WTC11 (cell line): ENCODE data around the gene POLR2C. TPM values are rescaled to one million over a fixed set of nuclear protein-coding genes. Genes with fewer than 3 reads are reported as not detected.
A peak's percentile ranks its signal among the peaks of the same experiment; 100 is the strongest.

Experiments used
- ATAC-seq: fragments of 200-7000 bp; cut with Tn5 transposase; 2 replicates; pipeline ENCODE4 v1.10.0; 2021; ENCODE audit warnings: mild to moderate bottlenecking, moderate library complexity
- CTCF ChIA-PET: fragments of 300-600 bp; sonication (Branson Sonifier 250); formaldehyde crosslinking; loops from one replicate; lab custom pipeline; 2021; ENCODE audit warnings: antibody characterized with exemption; lab: Charles Lee
- POLR2A ChIA-PET: fragments of 350-600 bp; sonication (Branson Sonifier 250); formaldehyde crosslinking; loops from one replicate; lab custom pipeline; 2021; ENCODE audit warnings: antibody characterized with exemption; lab: Charles Lee
- DNase-seq: peaks from one replicate; pipeline ENCODE4 v3.0.0; 2021; ENCODE audit warnings: low spot score
- H3K27ac Mint-ChIP-seq: 2 replicates; pipeline ENCODE4 v1.8.0; 2021; ENCODE audit warnings: mixed read lengths
- H3K27me3 Mint-ChIP-seq: 2 replicates; pipeline ENCODE4 v1.8.0; 2021; ENCODE audit warnings: low read depth, mild to moderate bottlenecking, moderate library complexity, mixed read lengths
- H3K36me3 Mint-ChIP-seq: 2 replicates; pipeline ENCODE4 v1.8.0; 2021; ENCODE audit warnings: mixed read lengths
- H3K4me1 Mint-ChIP-seq: 2 replicates; pipeline ENCODE4 v1.8.0; 2022; ENCODE audit warnings: mixed read lengths
- H3K4me3 Mint-ChIP-seq: 2 replicates; pipeline ENCODE4 v1.8.0; 2021; ENCODE audit warnings: mild to moderate bottlenecking, moderate library complexity, mixed read lengths
- H3K9me3 Mint-ChIP-seq: 2 replicates; pipeline ENCODE4 v1.8.0; 2021; ENCODE audit warnings: mixed read lengths
- ELF4 ChIP-seq: sonication (generic); formaldehyde crosslinking; IDR thresholded peaks from 2 replicates; pipeline ENCODE4 v1.8.1; 2022; ENCODE audit warnings: low read depth, mild to moderate bottlenecking, moderate library complexity, missing genetic modification reagents
- GABPB1 ChIP-seq: sonication (generic); formaldehyde crosslinking; IDR thresholded peaks from 2 replicates; pipeline ENCODE4 v1.8.1; 2023; ENCODE audit warnings: mild to moderate bottlenecking, missing genetic modification reagents
- HMGA2 ChIP-seq: fragments of 250-450 bp; sonication (Bioruptor Pico); IDR thresholded peaks from 2 replicates; pipeline ENCODE4 v1.4.0; 2021; ENCODE audit warnings: mild to moderate bottlenecking, moderate library complexity
- JAZF1 ChIP-seq: fragments of 250-450 bp; sonication (Bioruptor Pico); IDR thresholded peaks from 2 replicates; pipeline ENCODE4 v1.9.0; 2021; ENCODE audit warnings: moderate library complexity, mild to moderate bottlenecking, inconsistent platforms
- JUN ChIP-seq: sonication (generic); formaldehyde crosslinking; IDR thresholded peaks from 2 replicates; pipeline ENCODE4 v1.8.0; 2023; ENCODE audit warnings: mild to moderate bottlenecking, missing genetic modification reagents
- MYBL2 ChIP-seq: sonication (generic); formaldehyde crosslinking; IDR thresholded peaks from 2 replicates; pipeline ENCODE4 v1.8.1; 2023; ENCODE audit warnings: mild to moderate bottlenecking, moderate library complexity, missing genetic modification reagents
- NFE2L1 ChIP-seq: sonication (generic); formaldehyde crosslinking; IDR thresholded peaks from 2 replicates; pipeline ENCODE4 v1.8.1; 2023; ENCODE audit warnings: missing genetic modification reagents
- NR2C2 ChIP-seq: sonication (generic); formaldehyde crosslinking; IDR thresholded peaks from 2 replicates; pipeline ENCODE4 v1.8.0; 2022; ENCODE audit warnings: mild to moderate bottlenecking, missing genetic modification reagents
- SOX15 ChIP-seq: fragments of 250-450 bp; sonication (Bioruptor Pico); IDR thresholded peaks from 2 replicates; pipeline ENCODE4 v1.9.0; 2021; ENCODE audit warnings: mild to moderate bottlenecking
- TCF7 ChIP-seq: sonication (generic); formaldehyde crosslinking; IDR thresholded peaks from 2 replicates; pipeline ENCODE4 v1.8.0; 2022; ENCODE audit warnings: mild to moderate bottlenecking, low read depth, missing genetic modification reagents, moderate library complexity
- TEAD1 ChIP-seq: sonication (generic); formaldehyde crosslinking; IDR thresholded peaks from 2 replicates; pipeline ENCODE4 v1.8.0; 2022; ENCODE audit warnings: mild to moderate bottlenecking, missing genetic modification reagents
- TEAD4 ChIP-seq: sonication (generic); formaldehyde crosslinking; IDR thresholded peaks from 2 replicates; pipeline ENCODE4 v1.8.0; 2022; ENCODE audit warnings: mild to moderate bottlenecking, missing genetic modification reagents
- TP53 ChIP-seq: sonication (generic); formaldehyde crosslinking; IDR thresholded peaks from 2 replicates; pipeline ENCODE4 v1.8.1; 2023; ENCODE audit warnings: mild to moderate bottlenecking, missing genetic modification reagents
- ZBTB21 ChIP-seq: sonication (generic); formaldehyde crosslinking; IDR thresholded peaks from 2 replicates; pipeline ENCODE4 v1.8.1; 2023; ENCODE audit warnings: mild to moderate bottlenecking, missing genetic modification reagents, borderline replicate concordance
- ZNF396 ChIP-seq: fragments of 250-450 bp; sonication (Bioruptor Pico); IDR thresholded peaks from 2 replicates; pipeline ENCODE4 v1.8.0; 2021; ENCODE audit warnings: mild to moderate bottlenecking, moderate library complexity, borderline replicate concordance
- ZNF416 ChIP-seq: fragments of 250-450 bp; sonication (Bioruptor Pico); IDR thresholded peaks from 2 replicates; pipeline ENCODE4 v1.9.0; 2021; ENCODE audit warnings: mild to moderate bottlenecking, inconsistent platforms
- total RNA-seq: library from RNA; stranded (reverse); gene quantifications from 3 replicates; pipeline ENCODE4 v1.2.3, GENCODE V29; 2021
- TF ChIP-seq, protein P1 (sequence below): sonication (generic); formaldehyde crosslinking; IDR thresholded peaks from 2 replicates; pipeline ENCODE4 v1.8.1; 2023; ENCODE audit warnings: mild to moderate bottlenecking, missing genetic modification reagents, moderate library complexity
- TF ChIP-seq, protein P2 (sequence below): sonication (generic); formaldehyde crosslinking; IDR thresholded peaks from 2 replicates; pipeline ENCODE4 v1.8.0; 2023; ENCODE audit warnings: mild to moderate bottlenecking, missing genetic modification reagents
- TF ChIP-seq, protein P3 (sequence below): sonication (generic); formaldehyde crosslinking; IDR thresholded peaks from 2 replicates; pipeline ENCODE4 v1.8.1; 2022; ENCODE audit warnings: missing genetic modification reagents, borderline replicate concordance
- TF ChIP-seq, protein P4 (sequence below): fragments of 250-450 bp; sonication (Bioruptor Pico); IDR thresholded peaks from 2 replicates; pipeline ENCODE4 v1.9.0; 2021; ENCODE audit warnings: mild to moderate bottlenecking, borderline replicate concordance
- TF ChIP-seq, protein P5 (sequence below): sonication (generic); formaldehyde crosslinking; IDR thresholded peaks from 2 replicates; pipeline ENCODE4 v1.8.1; 2022; ENCODE audit warnings: mild to moderate bottlenecking, moderate library complexity, missing genetic modification reagents

Gene POLR2C
- total RNA-seq, 1 experiment from 2014 or later, result 75.4 TPM

DNA sequence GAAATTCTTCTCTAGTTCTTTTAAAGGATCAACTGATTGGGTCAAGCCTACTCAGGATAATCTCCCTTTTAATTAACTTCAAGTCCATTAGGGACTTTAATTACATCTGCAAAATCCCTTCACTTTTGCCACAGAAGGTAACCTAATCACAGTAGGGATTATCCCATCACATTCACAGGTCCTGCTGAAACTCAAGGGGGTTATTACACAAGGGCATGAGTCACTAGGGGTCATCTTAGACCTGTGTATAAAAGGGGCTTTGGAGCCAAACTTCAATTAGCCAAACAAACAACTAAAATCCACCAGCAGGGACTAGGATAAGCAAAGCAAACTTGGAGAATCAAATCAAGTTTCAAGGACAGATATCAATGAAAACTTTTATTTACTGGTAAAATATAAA, 34.7 kb upstream of the POLR2C start:
- H3K27me3 Mint-ChIP-seq, result no peaks in the 10 kb centered on the region
- ChIA-PET POLR2A (no interaction called here), CTCF (no interaction called here)
- DNase-seq (no peak), ATAC-seq (no peak)
- no peaks in the 10 kb centered on the region for H3K4me1 Mint-ChIP-seq
- H3K36me3 Mint-ChIP-seq, result peaks cover 47% of the 10 kb centered on the region
- H3K9me3 Mint-ChIP-seq, result no peaks in the 10 kb centered on the region
- no peak overlapping the region for H3K27ac Mint-ChIP-seq
- no peak overlapping the region for H3K4me3 Mint-ChIP-seq
- TF ChIP-seq ELF4 (no peak), ZNF416 (CRISPR knock-in tag) (no peak), GABPB1 (CRISPR knock-in tag) (0 out of 2 replicates have a peak, but pooled peaks have one; percentile 23), SOX15 (CRISPR knock-in tag) (no peak), ZNF396 (CRISPR knock-in tag) (no peak), NFE2L1 (CRISPR knock-in tag) (no peak)

DNA sequence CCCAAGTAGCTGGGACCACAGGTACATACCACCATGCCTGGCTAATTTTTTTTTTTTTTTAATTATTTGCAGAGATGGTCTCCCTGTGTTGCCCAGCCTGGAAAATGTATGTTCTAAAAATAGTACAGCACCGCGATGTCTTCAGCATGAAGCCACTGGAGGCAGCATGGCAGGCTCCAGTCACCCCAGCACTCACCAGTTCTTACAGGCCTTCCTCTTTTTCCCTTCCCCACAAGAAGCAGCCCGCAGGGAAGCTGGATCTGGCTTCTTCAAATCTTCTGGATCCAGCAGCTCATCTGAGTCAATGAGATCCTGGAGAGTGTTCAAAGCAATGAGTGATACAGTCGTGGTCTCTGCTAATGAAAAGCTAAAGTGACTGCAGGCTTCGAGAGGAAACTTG, 31.5 kb upstream of the POLR2C start:
- POLR2A ChIA-PET, result no interaction called here

DNA sequence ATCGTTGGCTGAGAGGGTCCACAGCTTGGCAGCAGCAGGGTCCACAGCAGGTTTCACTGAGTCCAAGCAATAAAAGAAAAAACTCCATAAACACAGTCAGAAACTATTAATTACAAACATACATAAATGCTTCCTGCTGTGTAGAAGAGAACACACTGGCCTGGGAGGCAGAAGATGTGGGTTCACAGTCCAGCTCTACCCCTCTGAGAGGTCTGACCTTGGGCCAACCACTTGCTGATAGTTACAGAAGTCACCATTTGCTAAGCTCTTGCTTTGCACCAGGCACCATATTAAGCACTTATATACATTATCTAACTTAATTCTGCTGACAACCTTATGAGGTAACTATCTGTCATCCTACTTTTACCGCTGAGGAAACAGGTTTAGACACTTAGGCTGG, 30.0 kb upstream of the POLR2C start:
- no peaks in the 10 kb centered on the region for H3K9me3 Mint-ChIP-seq
- H3K27me3 Mint-ChIP-seq, result no peaks in the 10 kb centered on the region
- ChIA-PET CTCF (no interaction called here), POLR2A (interaction anchor here (0.6 kb wide), 1 partner anchor 189 kb away, joined by 4 read pairs; no protein-coding TSS in a partner anchor)
- H3K36me3 Mint-ChIP-seq, result peaks cover 76% of the 10 kb centered on the region
- H3K27ac Mint-ChIP-seq, result no peak overlapping the region
- ATAC-seq, result no peak
- H3K4me1 Mint-ChIP-seq, result no peaks in the 10 kb centered on the region
- no peak for DNase-seq
- TF ChIP-seq, protein P1, sequence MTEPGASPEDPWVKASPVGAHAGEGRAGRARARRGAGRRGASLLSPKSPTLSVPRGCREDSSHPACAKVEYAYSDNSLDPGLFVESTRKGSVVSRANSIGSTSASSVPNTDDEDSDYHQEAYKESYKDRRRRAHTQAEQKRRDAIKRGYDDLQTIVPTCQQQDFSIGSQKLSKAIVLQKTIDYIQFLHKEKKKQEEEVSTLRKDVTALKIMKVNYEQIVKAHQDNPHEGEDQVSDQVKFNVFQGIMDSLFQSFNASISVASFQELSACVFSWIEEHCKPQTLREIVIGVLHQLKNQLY (CRISPR knock-in tag), result no peak
- TF ChIP-seq ZBTB21 (CRISPR knock-in tag), result no peak
- TF ChIP-seq, protein P2, sequence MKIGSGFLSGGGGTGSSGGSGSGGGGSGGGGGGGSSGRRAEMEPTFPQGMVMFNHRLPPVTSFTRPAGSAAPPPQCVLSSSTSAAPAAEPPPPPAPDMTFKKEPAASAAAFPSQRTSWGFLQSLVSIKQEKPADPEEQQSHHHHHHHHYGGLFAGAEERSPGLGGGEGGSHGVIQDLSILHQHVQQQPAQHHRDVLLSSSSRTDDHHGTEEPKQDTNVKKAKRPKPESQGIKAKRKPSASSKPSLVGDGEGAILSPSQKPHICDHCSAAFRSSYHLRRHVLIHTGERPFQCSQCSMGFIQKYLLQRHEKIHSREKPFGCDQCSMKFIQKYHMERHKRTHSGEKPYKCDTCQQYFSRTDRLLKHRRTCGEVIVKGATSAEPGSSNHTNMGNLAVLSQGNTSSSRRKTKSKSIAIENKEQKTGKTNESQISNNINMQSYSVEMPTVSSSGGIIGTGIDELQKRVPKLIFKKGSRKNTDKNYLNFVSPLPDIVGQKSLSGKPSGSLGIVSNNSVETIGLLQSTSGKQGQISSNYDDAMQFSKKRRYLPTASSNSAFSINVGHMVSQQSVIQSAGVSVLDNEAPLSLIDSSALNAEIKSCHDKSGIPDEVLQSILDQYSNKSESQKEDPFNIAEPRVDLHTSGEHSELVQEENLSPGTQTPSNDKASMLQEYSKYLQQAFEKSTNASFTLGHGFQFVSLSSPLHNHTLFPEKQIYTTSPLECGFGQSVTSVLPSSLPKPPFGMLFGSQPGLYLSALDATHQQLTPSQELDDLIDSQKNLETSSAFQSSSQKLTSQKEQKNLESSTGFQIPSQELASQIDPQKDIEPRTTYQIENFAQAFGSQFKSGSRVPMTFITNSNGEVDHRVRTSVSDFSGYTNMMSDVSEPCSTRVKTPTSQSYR (CRISPR knock-in tag), result no peak
- no peak for TF ChIP-seq TEAD1 (CRISPR knock-in tag)
- no peak overlapping the region for H3K4me3 Mint-ChIP-seq

More for the DNA sequence above, 31.5 kb upstream of the POLR2C start:
- CTCF ChIA-PET, result interaction anchor here (0.5 kb wide), 1 partner anchor 15 kb away, joined by 6 read pairs; no protein-coding TSS in a partner anchor
- Mint-ChIP-seq H3K9me3 (no peaks in the 10 kb centered on the region), H3K36me3 (peaks cover 75% of the 10 kb centered on the region), H3K27me3 (no peaks in the 10 kb centered on the region), H3K27ac (no peak overlapping the region), H3K4me1 (no peaks in the 10 kb centered on the region), H3K4me3 (no peak overlapping the region)
- ATAC-seq, result no peak
- no peak for DNase-seq
- no peak for TF ChIP-seq TP53
- no peak for TF ChIP-seq TEAD4 (CRISPR knock-in tag)
- no peak for TF ChIP-seq HMGA2
- no peak for TF ChIP-seq MYBL2
- TF ChIP-seq, protein P3, sequence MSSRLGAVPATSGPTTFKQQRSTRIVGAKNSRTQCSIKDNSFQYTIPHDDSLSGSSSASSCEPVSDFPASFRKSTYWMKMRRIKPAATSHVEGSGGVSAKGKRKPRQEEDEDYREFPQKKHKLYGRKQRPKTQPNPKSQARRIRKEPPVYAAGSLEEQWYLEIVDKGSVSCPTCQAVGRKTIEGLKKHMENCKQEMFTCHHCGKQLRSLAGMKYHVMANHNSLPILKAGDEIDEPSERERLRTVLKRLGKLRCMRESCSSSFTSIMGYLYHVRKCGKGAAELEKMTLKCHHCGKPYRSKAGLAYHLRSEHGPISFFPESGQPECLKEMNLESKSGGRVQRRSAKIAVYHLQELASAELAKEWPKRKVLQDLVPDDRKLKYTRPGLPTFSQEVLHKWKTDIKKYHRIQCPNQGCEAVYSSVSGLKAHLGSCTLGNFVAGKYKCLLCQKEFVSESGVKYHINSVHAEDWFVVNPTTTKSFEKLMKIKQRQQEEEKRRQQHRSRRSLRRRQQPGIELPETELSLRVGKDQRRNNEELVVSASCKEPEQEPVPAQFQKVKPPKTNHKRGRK (CRISPR knock-in tag), result no peak
- no peak for TF ChIP-seq NR2C2
- no peak for TF ChIP-seq JAZF1 (CRISPR knock-in tag)

DNA sequence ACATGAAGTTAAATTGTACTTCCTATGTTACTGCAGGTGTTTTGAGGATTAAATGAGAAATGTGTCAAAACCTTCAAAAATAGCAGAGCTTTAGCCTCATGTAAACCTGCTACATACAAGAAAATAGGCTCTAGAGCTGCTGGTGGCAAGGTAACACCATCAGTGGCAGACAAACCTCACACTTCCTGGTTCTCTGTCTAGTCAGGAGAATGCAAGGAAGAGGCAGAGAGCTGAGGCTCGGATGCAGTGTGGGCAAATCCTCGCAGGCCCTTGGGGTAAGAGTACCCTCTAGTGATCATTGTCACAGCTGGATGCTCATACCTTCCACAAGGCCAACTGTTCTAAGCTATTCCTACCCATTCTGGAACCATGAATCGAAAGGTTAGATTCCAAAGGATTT, 29.5 kb upstream of the POLR2C start:
- no peak for DNase-seq
- ChIA-PET CTCF (no interaction called here), POLR2A (interaction anchor here (0.6 kb wide), 1 partner anchor 189 kb away, joined by 4 read pairs; no protein-coding TSS in a partner anchor)
- H3K27ac Mint-ChIP-seq, result no peak overlapping the region
- peaks cover 75% of the 10 kb centered on the region for H3K36me3 Mint-ChIP-seq
- H3K27me3 Mint-ChIP-seq, result no peaks in the 10 kb centered on the region
- H3K9me3 Mint-ChIP-seq, result no peaks in the 10 kb centered on the region
- no peak overlapping the region for H3K4me3 Mint-ChIP-seq
- no peak for ATAC-seq
- H3K4me1 Mint-ChIP-seq, result no peaks in the 10 kb centered on the region
- no peak for TF ChIP-seq TCF7 (CRISPR knock-in tag)
- TF ChIP-seq, protein P4, sequence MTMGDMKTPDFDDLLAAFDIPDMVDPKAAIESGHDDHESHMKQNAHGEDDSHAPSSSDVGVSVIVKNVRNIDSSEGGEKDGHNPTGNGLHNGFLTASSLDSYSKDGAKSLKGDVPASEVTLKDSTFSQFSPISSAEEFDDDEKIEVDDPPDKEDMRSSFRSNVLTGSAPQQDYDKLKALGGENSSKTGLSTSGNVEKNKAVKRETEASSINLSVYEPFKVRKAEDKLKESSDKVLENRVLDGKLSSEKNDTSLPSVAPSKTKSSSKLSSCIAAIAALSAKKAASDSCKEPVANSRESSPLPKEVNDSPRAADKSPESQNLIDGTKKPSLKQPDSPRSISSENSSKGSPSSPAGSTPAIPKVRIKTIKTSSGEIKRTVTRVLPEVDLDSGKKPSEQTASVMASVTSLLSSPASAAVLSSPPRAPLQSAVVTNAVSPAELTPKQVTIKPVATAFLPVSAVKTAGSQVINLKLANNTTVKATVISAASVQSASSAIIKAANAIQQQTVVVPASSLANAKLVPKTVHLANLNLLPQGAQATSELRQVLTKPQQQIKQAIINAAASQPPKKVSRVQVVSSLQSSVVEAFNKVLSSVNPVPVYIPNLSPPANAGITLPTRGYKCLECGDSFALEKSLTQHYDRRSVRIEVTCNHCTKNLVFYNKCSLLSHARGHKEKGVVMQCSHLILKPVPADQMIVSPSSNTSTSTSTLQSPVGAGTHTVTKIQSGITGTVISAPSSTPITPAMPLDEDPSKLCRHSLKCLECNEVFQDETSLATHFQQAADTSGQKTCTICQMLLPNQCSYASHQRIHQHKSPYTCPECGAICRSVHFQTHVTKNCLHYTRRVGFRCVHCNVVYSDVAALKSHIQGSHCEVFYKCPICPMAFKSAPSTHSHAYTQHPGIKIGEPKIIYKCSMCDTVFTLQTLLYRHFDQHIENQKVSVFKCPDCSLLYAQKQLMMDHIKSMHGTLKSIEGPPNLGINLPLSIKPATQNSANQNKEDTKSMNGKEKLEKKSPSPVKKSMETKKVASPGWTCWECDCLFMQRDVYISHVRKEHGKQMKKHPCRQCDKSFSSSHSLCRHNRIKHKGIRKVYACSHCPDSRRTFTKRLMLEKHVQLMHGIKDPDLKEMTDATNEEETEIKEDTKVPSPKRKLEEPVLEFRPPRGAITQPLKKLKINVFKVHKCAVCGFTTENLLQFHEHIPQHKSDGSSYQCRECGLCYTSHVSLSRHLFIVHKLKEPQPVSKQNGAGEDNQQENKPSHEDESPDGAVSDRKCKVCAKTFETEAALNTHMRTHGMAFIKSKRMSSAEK, result no peak
- TF ChIP-seq, protein P5, sequence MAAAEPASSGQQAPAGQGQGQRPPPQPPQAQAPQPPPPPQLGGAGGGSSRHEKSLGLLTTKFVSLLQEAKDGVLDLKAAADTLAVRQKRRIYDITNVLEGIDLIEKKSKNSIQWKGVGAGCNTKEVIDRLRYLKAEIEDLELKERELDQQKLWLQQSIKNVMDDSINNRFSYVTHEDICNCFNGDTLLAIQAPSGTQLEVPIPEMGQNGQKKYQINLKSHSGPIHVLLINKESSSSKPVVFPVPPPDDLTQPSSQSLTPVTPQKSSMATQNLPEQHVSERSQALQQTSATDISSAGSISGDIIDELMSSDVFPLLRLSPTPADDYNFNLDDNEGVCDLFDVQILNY, result no peak
- no peak for TF ChIP-seq JUN (CRISPR knock-in tag)
